ENCODE results near the gene NPEPL1.

- TF ChIP-seq, protein P1, sequence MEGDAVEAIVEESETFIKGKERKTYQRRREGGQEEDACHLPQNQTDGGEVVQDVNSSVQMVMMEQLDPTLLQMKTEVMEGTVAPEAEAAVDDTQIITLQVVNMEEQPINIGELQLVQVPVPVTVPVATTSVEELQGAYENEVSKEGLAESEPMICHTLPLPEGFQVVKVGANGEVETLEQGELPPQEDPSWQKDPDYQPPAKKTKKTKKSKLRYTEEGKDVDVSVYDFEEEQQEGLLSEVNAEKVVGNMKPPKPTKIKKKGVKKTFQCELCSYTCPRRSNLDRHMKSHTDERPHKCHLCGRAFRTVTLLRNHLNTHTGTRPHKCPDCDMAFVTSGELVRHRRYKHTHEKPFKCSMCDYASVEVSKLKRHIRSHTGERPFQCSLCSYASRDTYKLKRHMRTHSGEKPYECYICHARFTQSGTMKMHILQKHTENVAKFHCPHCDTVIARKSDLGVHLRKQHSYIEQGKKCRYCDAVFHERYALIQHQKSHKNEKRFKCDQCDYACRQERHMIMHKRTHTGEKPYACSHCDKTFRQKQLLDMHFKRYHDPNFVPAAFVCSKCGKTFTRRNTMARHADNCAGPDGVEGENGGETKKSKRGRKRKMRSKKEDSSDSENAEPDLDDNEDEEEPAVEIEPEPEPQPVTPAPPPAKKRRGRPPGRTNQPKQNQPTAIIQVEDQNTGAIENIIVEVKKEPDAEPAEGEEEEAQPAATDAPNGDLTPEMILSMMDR (IDR thresholded peaks at IDR 0.05; ENCODE audit: low read length): no peak
- no peak for TF ChIP-seq EZH2 (IDR thresholded peaks at IDR 0.05; ENCODE audit: borderline replicate concordance, low read length)
Observed at GRCh38 chr20:58658760-58659159, 33.8 kb upstream of the NPEPL1 start.

Data from OCI-LY1 (cell line).